Activated CD8-positive, alpha-beta T cell treated with anti-CD3 and anti-CD28 coated beads for 36 hours (primary cell): ENCODE data around the gene ERAS. TPM values are rescaled to one million over a fixed set of nuclear protein-coding genes. Genes with fewer than 3 reads are reported as not detected.
A peak's percentile ranks its signal among the peaks of the same experiment; 100 is the strongest.
"Not testable (repeated sequence)": the region's sequence is repeated elsewhere in the genome, so short reads cannot be mapped to it uniquely, and the experiment has no call there.

Source experiments
- ATAC-seq: fragments of 200-7000 bp; cut with Tn5 transposase; one replicate; pipeline ENCODE4 v1.10.0; 2021; ENCODE audit warnings: mild to moderate bottlenecking, moderate library complexity
- CTCF ChIA-PET: fragments of 350-600 bp; sonication (Branson Sonifier 250); formaldehyde crosslinking; loops from one replicate; lab custom pipeline; 2021; ENCODE audit warnings: antibody characterized with exemption; lab: Charles Lee
- POLR2A ChIA-PET: fragments of 350-600 bp; sonication (Branson Sonifier 250); formaldehyde crosslinking; loops from one replicate; lab custom pipeline; 2021; ENCODE audit warnings: antibody characterized with exemption; lab: Charles Lee
- DNase-seq: peaks from one replicate; pipeline ENCODE4 v3.0.0-alpha.2; 2020
- H3K27ac Mint-ChIP-seq: one replicate; pipeline ENCODE4 v1.8.0; 2021; ENCODE audit warnings: mild to moderate bottlenecking, mixed read lengths
- H3K27me3 Mint-ChIP-seq: one replicate; pipeline ENCODE4 v1.8.0; 2021; ENCODE audit warnings: mixed read lengths
- H3K36me3 Mint-ChIP-seq: one replicate; pipeline ENCODE4 v1.8.0; 2021; ENCODE audit warnings: low read depth, mixed read lengths
- H3K4me1 Mint-ChIP-seq: one replicate; pipeline ENCODE4 v1.8.0; 2021; ENCODE audit warnings: low read depth, mixed read lengths
- H3K4me3 Mint-ChIP-seq: one replicate; pipeline ENCODE4 v1.8.0; 2021; ENCODE audit warnings: mild to moderate bottlenecking, moderate library complexity, mixed read lengths
- H3K9me3 Mint-ChIP-seq: one replicate; pipeline ENCODE4 v1.8.0; 2021; ENCODE audit warnings: mixed read lengths
- CTCF ChIP-seq: fragments of 200-600 bp; IDR thresholded peaks from one replicate; pipeline ENCODE4 v1.8.0; 2022; ENCODE audit warnings: antibody characterized with exemption, mild to moderate bottlenecking
- intact Hi-C: fragments of 100-400 bp; cut with micrococcal nuclease; formaldehyde crosslinking; loops from one replicate; pipeline ENCODE4 v1.10.0; 2022
- total RNA-seq, 2 experiments: library from RNA; stranded (reverse); gene quantifications; one replicate each; pipeline ENCODE4 v1.2.3, GENCODE V29; 2021

Gene ERAS
- total RNA-seq, 2 experiments from 2014 or later, result not detected

GRCh38 chrX:48854898-48855297 is 28.6 kb downstream of the ERAS start:
- no peak for ATAC-seq
- Mint-ChIP-seq H3K27me3 (peaks cover 5% of the 10 kb centered on the region), H3K27ac (no peak overlapping the region), H3K36me3 (no peaks in the 10 kb centered on the region), H3K9me3 (no peaks in the 10 kb centered on the region), H3K4me1 (peaks cover 3% of the 10 kb centered on the region), H3K4me3 (no peak overlapping the region)
- TF ChIP-seq CTCF, result no peak
- ChIA-PET CTCF (no interaction called here), POLR2A (no interaction called here)
- peak; percentile 22 for DNase-seq
- intact Hi-C loops, result no loop called here

DNA sequence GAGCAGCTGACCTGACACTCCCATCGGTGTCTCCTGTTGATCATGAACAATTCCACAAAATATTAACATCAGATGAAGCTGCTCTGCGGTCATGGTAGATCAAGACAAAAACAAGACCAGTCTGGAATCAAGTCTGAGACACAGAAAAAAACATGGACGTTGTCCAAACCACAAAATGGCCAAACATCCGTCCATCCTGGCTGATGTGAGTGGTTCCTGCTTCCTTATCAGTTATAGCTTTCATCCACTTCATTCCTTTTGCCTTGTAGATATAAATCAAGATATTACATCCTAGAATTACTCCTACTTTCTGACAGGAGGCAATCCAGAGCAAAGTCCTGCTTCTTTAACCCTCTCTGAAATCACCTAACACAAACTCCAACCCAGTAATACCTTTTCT is 37.9 kb downstream of the ERAS start:
- Mint-ChIP-seq H3K4me1 (no peaks in the 10 kb centered on the region), H3K36me3 (no peaks in the 10 kb centered on the region), H3K27ac (no peak overlapping the region), H3K4me3 (no peak overlapping the region), H3K9me3 (no peaks in the 10 kb centered on the region), H3K27me3 (no peaks in the 10 kb centered on the region)
- no peak for ATAC-seq
- no peak for TF ChIP-seq CTCF
- intact Hi-C loops, result no loop called here
- ChIA-PET POLR2A (interaction anchor here (0.9 kb wide), 1 partner anchor 30 kb away, joined by 3 read pairs; no protein-coding TSS in a partner anchor), CTCF (no interaction called here)
- no peak for DNase-seq

DNA sequence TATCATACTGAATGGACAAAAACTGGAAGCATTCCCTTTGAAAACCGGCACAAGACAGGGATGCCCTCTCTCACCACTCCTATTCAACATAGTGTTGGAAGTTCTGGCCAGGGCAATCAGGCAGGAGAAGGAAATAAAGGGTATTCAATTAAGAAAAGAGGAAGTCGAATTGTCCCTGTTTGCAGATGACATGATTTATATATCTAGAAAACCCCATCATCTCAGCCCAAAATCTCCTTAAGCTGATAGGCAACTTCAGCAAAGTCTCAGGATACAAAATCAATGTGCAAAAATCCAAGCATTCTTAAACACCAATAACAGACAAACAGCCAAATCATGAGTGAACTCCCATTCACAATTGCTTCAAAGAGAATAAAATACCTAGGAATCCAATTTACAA is 45.7 kb downstream of the ERAS start:
- CTCF ChIA-PET, H3K9me3 Mint-ChIP-seq, H3K27ac Mint-ChIP-seq: not testable (repeated sequence)

DNA sequence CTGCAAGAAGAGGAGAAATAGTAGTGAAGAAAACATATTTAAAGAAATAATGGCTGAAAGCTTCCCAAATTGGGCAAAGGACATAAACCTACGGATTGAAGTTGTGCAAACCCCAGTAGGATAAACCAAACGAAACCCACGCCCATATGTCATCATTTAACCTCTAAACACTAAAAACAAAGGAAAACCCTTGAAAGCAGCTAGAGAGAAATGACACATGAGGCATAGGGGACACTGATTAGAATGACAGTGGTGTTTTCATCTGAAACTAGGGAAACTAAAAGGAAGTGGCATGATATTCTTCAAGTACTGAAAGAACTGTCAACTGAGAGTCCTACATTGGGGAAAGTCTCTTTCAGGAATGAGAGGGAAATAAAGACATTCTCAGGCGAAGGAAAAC is 50.6 kb downstream of the ERAS start:
- H3K27ac Mint-ChIP-seq, POLR2A ChIA-PET, H3K4me1 Mint-ChIP-seq, H3K9me3 Mint-ChIP-seq, DNase-seq, H3K4me3 Mint-ChIP-seq, intact Hi-C loops, ATAC-seq, H3K27me3 Mint-ChIP-seq, CTCF ChIA-PET, H3K36me3 Mint-ChIP-seq: not testable (repeated sequence)

More for the DNA sequence above, 45.7 kb downstream of the ERAS start:
- POLR2A ChIA-PET, ATAC-seq, H3K4me3 Mint-ChIP-seq, H3K36me3 Mint-ChIP-seq, H3K27me3 Mint-ChIP-seq, DNase-seq, H3K4me1 Mint-ChIP-seq, intact Hi-C loops: not testable (repeated sequence)

Other genes starting within 250 kb of the ERAS start
- gene WDR13, start 229.0 kb upstream of the ERAS start, total RNA-seq, result 10 to 100 TPM; 31.6 to 38.6 TPM
- gene WAS, start 142.7 kb upstream of the ERAS start, total RNA-seq, result 10 to 100 TPM; 81.6 to 81.9 TPM
- gene SUV39H1, start 129.8 kb upstream of the ERAS start, total RNA-seq, result 10 to 100 TPM; 26.8 to 28.4 TPM
- gene GLOD5, start 64.8 kb upstream of the ERAS start, total RNA-seq, result not detected
- gene GATA1, start 39.9 kb upstream of the ERAS start, total RNA-seq, result not detected
- gene HDAC6, start 24.4 kb upstream of the ERAS start, total RNA-seq, result 10 to 100 TPM; 51.2 to 54.5 TPM
- gene PCSK1N, start 9.1 kb downstream of the ERAS start, total RNA-seq, result 1 to 10 TPM; 1.1 to 1.4 TPM
- gene TIMM17B, start 71.3 kb downstream of the ERAS start, total RNA-seq, result 10 to 100 TPM; 50.1 to 52.2 TPM
- 10 to 100 TPM; 63.9 to 66.5 TPM for gene PQBP1, start 71.4 kb downstream of the ERAS start, total RNA-seq
- gene SLC35A2, start 85.1 kb downstream of the ERAS start, total RNA-seq, result 10 to 100 TPM; 14.7 to 15.0 TPM
- 100 to 1,000 TPM; 169 to 177 TPM for gene PIM2, start 92.5 kb downstream of the ERAS start, total RNA-seq
- gene OTUD5, start 131.1 kb downstream of the ERAS start, total RNA-seq, result 10 to 100 TPM; 50.6 to 51.5 TPM
- 1 to 10 TPM; 2.5 to 2.6 TPM for gene KCND1, start 145.3 kb downstream of the ERAS start, total RNA-seq
- gene GRIPAP1, start 175.8 kb downstream of the ERAS start, total RNA-seq, result 10 to 100 TPM; 64.3 to 67.7 TPM
- gene TFE3, start 216.8 kb downstream of the ERAS start, total RNA-seq, result 10 to 100 TPM; 17.9 to 19.5 TPM
- 1 to 10 TPM; 3.5 to 3.7 TPM for gene CCDC120, start 232.5 kb downstream of the ERAS start, total RNA-seq
- 10 to 100 TPM; 10.8 to 12.4 TPM for gene PRAF2, start 247.5 kb downstream of the ERAS start, total RNA-seq